HG03575 (cell line): Measurements from ENCODE around the gene DTNB.

Experiments
- ATAC-seq: cut with Tn5 transposase; IDR thresholded peaks from one replicate; pipeline ENCODE4 v1.9.1; 2021; ENCODE audit not compliant: unreplicated experiment, insufficient number of reproducible peaks, low FRiP score; ENCODE audit errors: extremely low read depth

The DTNB gene

DNA sequence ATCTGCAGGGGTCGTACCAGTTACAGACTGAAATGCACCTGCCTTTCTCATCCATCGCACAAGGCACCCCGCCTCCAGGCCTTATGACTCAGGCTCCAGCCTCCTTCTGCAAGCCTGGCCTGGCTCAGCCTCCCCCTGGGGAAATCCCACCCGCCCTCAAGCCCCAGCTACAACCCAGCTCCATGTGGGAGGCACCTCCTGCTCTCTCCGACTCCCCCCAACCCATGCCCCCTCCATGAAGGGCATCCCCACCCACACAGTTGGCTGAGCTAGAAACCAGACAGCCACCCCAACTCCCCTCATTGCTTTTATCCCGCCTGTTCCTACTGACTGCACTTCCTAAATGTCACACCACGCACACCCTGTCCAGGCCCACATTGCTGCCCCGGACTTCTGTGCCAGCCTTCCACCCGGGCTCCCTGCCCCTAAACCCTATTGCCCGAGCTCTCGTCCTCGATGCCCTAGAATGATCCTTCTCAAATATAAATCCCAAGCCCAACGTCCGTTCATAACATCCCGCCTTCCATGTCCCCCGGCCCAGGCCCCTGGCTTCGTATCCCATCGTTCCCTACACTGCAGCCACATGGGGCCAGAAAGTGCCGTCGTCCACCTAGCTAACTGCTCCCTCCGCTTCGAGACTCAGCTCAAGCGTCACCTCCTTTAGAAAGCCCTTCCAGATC lies 341.6 kb downstream of the DTNB start:
- no peak for ATAC-seq

- no peak for ATAC-seq
Observed at GRCh38 chr2:25330937-25331336, 342.4 kb downstream of the DTNB start.

DNA sequence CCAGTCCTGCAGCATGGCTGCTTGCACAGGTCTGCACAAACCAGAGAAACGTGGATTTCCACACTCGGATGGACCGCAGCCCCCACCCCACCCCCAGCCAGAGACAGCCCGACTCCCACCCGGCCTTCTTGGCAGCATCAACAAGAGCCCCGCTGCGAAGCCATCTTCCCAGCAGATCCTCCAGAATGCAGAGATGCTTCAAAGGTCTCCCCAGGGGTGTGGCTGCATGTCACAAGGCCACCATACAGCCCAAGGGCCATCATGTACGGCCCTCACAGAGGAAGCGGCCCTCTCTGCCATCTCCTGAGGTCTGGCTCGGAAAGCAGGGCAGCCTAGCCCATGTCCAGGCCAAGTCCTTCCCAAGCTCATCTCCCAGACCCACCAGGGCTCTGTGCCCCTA lies 343.1 kb downstream of the DTNB start:
- ATAC-seq, result no peak

- ATAC-seq, result no peak
Observed at GRCh38 chr2:25328152-25329085, 345.0 kb downstream of the DTNB start.
